HCT116 (cell line): ENCODE data around the gene SEMA3C. TPM values are rescaled to one million over a fixed set of nuclear protein-coding genes. Genes with fewer than 3 reads are reported as not detected.

Source experiments
- ATAC-seq: fragments of 200-7000 bp; cut with Tn5 transposase; 2 replicates; pipeline ENCODE4 v1.9.1; 2020; ENCODE audit warnings: mild to moderate bottlenecking, moderate library complexity
- BruUV-seq: library from RNA; stranded (reverse); fragments of 400-500 nt; replicated peaks from 2 replicates; lab custom pipeline; 2021; lab: Mats Ljungman, UMichigan
- CTCF ChIA-PET: fragments of 300-600 bp; sonication (Branson Sonifier 250); formaldehyde crosslinking; loops from one replicate; lab custom pipeline; 2021; ENCODE audit warnings: antibody characterized with exemption; lab: Charles Lee
- POLR2A ChIA-PET: fragments of 300-600, 350-600 bp; sonication (Branson Sonifier 250); formaldehyde crosslinking; loops from one replicate; lab custom pipeline; 2021; ENCODE audit warnings: antibody characterized with exemption; lab: Charles Lee
- RAD21 ChIA-PET, 2 experiments: fragments of 300-600 bp; sonication (Branson Sonifier 250); formaldehyde crosslinking; loops; one replicate each; lab custom pipeline; 2023; ENCODE audit warnings: low total read pairs in 2 of 2; ENCODE audit not compliant: uncharacterized antibody in 2 of 2, unreplicated experiment in 2 of 2, low non-redundant PET in 1 of 2; lab: Charles Lee
- DNase-seq: peaks from one replicate; pipeline ENCODE4 v3.0.0-alpha.2; 2010; ENCODE audit warnings: low read depth, low spot score
- H2AFZ ChIP-seq: fragments of 200-600 bp; shearing (Covaris generic), sonication (generic); 2 replicates; pipeline ENCODE4 v1.6.1; 2017; ENCODE audit warnings: low read depth, mixed run types, mixed read lengths, antibody characterized with exemption, low read length; ENCODE audit not compliant: poor library complexity, severe bottlenecking
- H3K27ac ChIP-seq: 2 replicates; pipeline ENCODE4 v1.5.1; 2012; ENCODE audit warnings: low read depth, low read length
- H3K27me3 ChIP-seq: fragments of 200-600 bp; sonication (generic); 2 replicates; pipeline ENCODE4 v1.6.1; 2016; ENCODE audit warnings: mixed run types, low read length, mixed read lengths; ENCODE audit not compliant: insufficient read depth
- H3K36me3 ChIP-seq, 2 experiments: fragments of 200-500 bp in 1 of 2; fragments of 200-600 bp in 1 of 2; sonication (Bioruptor generic) in 1 of 2; sonication (generic) in 1 of 2; 2 replicates each; pipeline versions ENCODE4 v1.5.1 to v1.6.1; 2014 to 2016; ENCODE audit warnings: low read length in 2 of 2, inconsistent platforms in 1 of 2, mixed read lengths in 1 of 2, mixed run types in 1 of 2; ENCODE audit not compliant: insufficient read depth in 2 of 2, control insufficient read depth in 1 of 2
- H3K4me1 ChIP-seq, 2 experiments: fragments of 200-600 bp in 1 of 2; sonication (generic) in 1 of 2; 2 replicates each; pipeline versions ENCODE4 v1.5.1 to v1.6.1; 2012 to 2017; ENCODE audit warnings: low read length in 2 of 2, inconsistent platforms in 1 of 2, mild to moderate bottlenecking in 1 of 2, mixed read lengths in 1 of 2, mixed run types in 1 of 2, moderate library complexity in 1 of 2; ENCODE audit not compliant: insufficient read depth in 2 of 2, control insufficient read depth in 1 of 2
- H3K4me2 ChIP-seq: fragments of 200-600 bp; sonication (generic); 2 replicates; pipeline ENCODE4 v1.6.1; 2017; ENCODE audit warnings: mixed run types, low read length, mixed read lengths
- H3K4me3 ChIP-seq, 2 experiments: fragments of 200-600 bp in 1 of 2; sonication (generic) in 1 of 2; replicated peaks in 1 of 2; 2 replicates each; pipeline ENCODE4 v1.5.1; 2011 to 2016; ENCODE audit warnings: low read length in 2 of 2, control low read depth in 1 of 2, low read depth in 1 of 2, mild to moderate bottlenecking in 1 of 2, mixed read lengths in 1 of 2, mixed run types in 1 of 2
- H3K79me2 ChIP-seq: fragments of 200-600 bp; sonication (generic); 2 replicates; pipeline ENCODE4 v1.6.1; 2017; ENCODE audit warnings: mild to moderate bottlenecking, mixed run types, low read length, moderate library complexity, mixed read lengths; ENCODE audit not compliant: insufficient read depth
- H3K9ac ChIP-seq: fragments of 200-600 bp; sonication (generic); 2 replicates; pipeline ENCODE4 v1.6.1; 2016; ENCODE audit warnings: low read length, mixed read lengths
- H3K9me2 ChIP-seq: fragments of 200-600 bp; sonication (generic), shearing (Covaris generic); 2 replicates; pipeline ENCODE4 v1.6.1; 2017; ENCODE audit warnings: mixed run types, mild to moderate bottlenecking, moderate library complexity; ENCODE audit not compliant: insufficient read depth
- H3K9me3 ChIP-seq, 2 experiments: fragments of 200-500 bp in 1 of 2; fragments of 200-600 bp in 1 of 2; sonication (Bioruptor generic) in 1 of 2; sonication (generic) in 1 of 2; 2 replicates each; pipeline ENCODE4 v1.6.1; 2014 to 2017; ENCODE audit warnings: low read length in 2 of 2, mixed read lengths in 2 of 2, inconsistent platforms in 1 of 2, low read depth in 1 of 2, mild to moderate bottlenecking in 1 of 2, mixed run types in 1 of 2, moderate library complexity in 1 of 2; ENCODE audit not compliant: control insufficient read depth in 1 of 2, insufficient read depth in 1 of 2
- H4K20me1 ChIP-seq: fragments of 200-600 bp; sonication (generic), shearing (Covaris generic); 2 replicates; pipeline ENCODE4 v1.6.1; 2017; ENCODE audit warnings: mixed run types, mild to moderate bottlenecking, moderate library complexity; ENCODE audit not compliant: insufficient read depth
- CBX3 ChIP-seq: IDR thresholded peaks from 2 replicates; pipeline ENCODE4 v1.6.1; 2012; ENCODE audit warnings: low read depth
- CEBPB ChIP-seq: IDR thresholded peaks from 2 replicates; pipeline ENCODE4 v1.6.1; 2012; ENCODE audit warnings: low read depth
- CTCF ChIP-seq, 3 experiments: fragments of 200-600 bp in 1 of 3; sonication (generic) in 1 of 3; IDR thresholded peaks in 2 of 3; conservative IDR thresholded peaks in 1 of 3; 2 replicates each; pipeline ENCODE4 v1.5.1; 2012 to 2017; ENCODE audit warnings: low read depth in 2 of 3, low read length in 2 of 3, antibody characterized with exemption in 1 of 3, borderline replicate concordance in 1 of 3, control low read depth in 1 of 3, mild to moderate bottlenecking in 1 of 3, mixed read lengths in 1 of 3, mixed run types in 1 of 3, moderate library complexity in 1 of 3; ENCODE audit not compliant: insufficient read depth in 1 of 3
- EZH2phosphoT487 ChIP-seq: fragments of 200-600 bp; IDR thresholded peaks from 2 replicates; pipeline ENCODE4 v1.6.1; 2018; ENCODE audit warnings: antibody characterized with exemption, borderline replicate concordance
- MAX ChIP-seq: IDR thresholded peaks from 2 replicates; pipeline ENCODE4 v1.6.1; 2012
- POLR2AphosphoS5 ChIP-seq: IDR thresholded peaks from 2 replicates; pipeline ENCODE4 v1.6.1; 2011; ENCODE audit warnings: mild to moderate bottlenecking, low read depth, low read length, moderate library complexity
- RAD21 ChIP-seq: IDR thresholded peaks from 2 replicates; pipeline ENCODE4 v1.6.1; 2012; ENCODE audit warnings: low read depth, mild to moderate bottlenecking
- REST ChIP-seq: IDR thresholded peaks from 2 replicates; pipeline ENCODE4 v1.6.1; 2012; ENCODE audit warnings: low read depth
- SIN3A ChIP-seq: IDR thresholded peaks from 2 replicates; pipeline ENCODE4 v1.6.1; 2012; ENCODE audit warnings: low read depth
- SP1 ChIP-seq: IDR thresholded peaks from 2 replicates; pipeline ENCODE4 v1.6.1; 2012; ENCODE audit warnings: low read depth
- TCF7L2 ChIP-seq: IDR thresholded peaks from 2 replicates; pipeline ENCODE4 v1.7.0; 2011; ENCODE audit warnings: borderline replicate concordance, inconsistent platforms; ENCODE audit not compliant: insufficient read depth, insufficient read length; ENCODE audit errors: extremely low read depth
- YY1 ChIP-seq: IDR thresholded peaks from 2 replicates; pipeline ENCODE4 v1.6.1; 2011; ENCODE audit warnings: low read length, low read depth, moderate library complexity, mild to moderate bottlenecking; ENCODE audit not compliant: insufficient replicate concordance; ENCODE audit errors: extremely low read depth
- ZBTB33 ChIP-seq: IDR thresholded peaks from 2 replicates; pipeline ENCODE4 v1.6.1; 2011; ENCODE audit warnings: mild to moderate bottlenecking, low read length, moderate library complexity; ENCODE audit not compliant: insufficient replicate concordance; ENCODE audit errors: extremely low read depth
- ZFX ChIP-seq: fragments of 450-650 bp; IDR thresholded peaks from 2 replicates; pipeline ENCODE4 v1.6.1; 2017
- intact Hi-C: fragments of 100-400 bp; cut with micrococcal nuclease; formaldehyde crosslinking; loops from 2 replicates; pipeline ENCODE4 v1.10.0; 2022
- total RNA-seq: library from RNA; stranded (reverse); gene quantifications from one replicate; pipeline ENCODE4 v1.2.1, GENCODE V29; 2021; ENCODE audit not compliant: unreplicated experiment

Gene SEMA3C
- total RNA-seq, 1 experiment from 2014 or later: 25.3 TPM

GRCh38 chr7:80763704-80764103 is 155.1 kb downstream of the SEMA3C start:
- ChIA-PET RAD21 (no interaction called here), POLR2A (no interaction called here), CTCF (no interaction called here)
- no peaks in the 10 kb centered on the region for H3K9me3 ChIP-seq
- H3K36me3 ChIP-seq: no peaks in the 10 kb centered on the region
- BruUV-seq: no TSS peak
- no peak overlapping the region for H3K9ac ChIP-seq
- H3K9me2 ChIP-seq: no peaks in the 10 kb centered on the region
- no peaks in the 10 kb centered on the region for H3K27me3 ChIP-seq
- no peak overlapping the region for H3K4me2 ChIP-seq
- H3K27ac ChIP-seq: no peak overlapping the region; the same call in 1 of the 2 replicates
- no peak for TF ChIP-seq SIN3A
- TF ChIP-seq ZBTB33: no peak
- no peak for TF ChIP-seq MAX
- TF ChIP-seq REST: no peak
- TF ChIP-seq TCF7L2: no peak
- no peak for TF ChIP-seq CBX3
- no peak for TF ChIP-seq POLR2AphosphoS5
- TF ChIP-seq YY1: no peak
- TF ChIP-seq EZH2phosphoT487: no peak
- no peak for TF ChIP-seq ZFX
- TF ChIP-seq CTCF (IDR thresholded peaks at IDR 0.05 in 2 of 3, conservative IDR thresholded peaks at IDR 0.05 in 1 of 3; ENCODE audit: borderline replicate concordance in 1 of 3, insufficient read depth in 1 of 3, low read depth in 2 of 3, low read length in 2 of 3): no peak
- no peak for TF ChIP-seq RAD21
- no peak for TF ChIP-seq CEBPB
- no peak for TF ChIP-seq SP1
- ATAC-seq (no peak), DNase-seq (no peak)
- intact Hi-C loops: no loop called here
- no peak overlapping the region for H3K4me3 ChIP-seq
- H3K79me2 ChIP-seq: no peaks in the 10 kb centered on the region
- no peaks in the 10 kb centered on the region for H4K20me1 ChIP-seq
- no peak overlapping the region for H2AFZ ChIP-seq
- H3K4me1 ChIP-seq: peaks cover 4 to 9% of the 10 kb centered on the region in 2 experiments; a peak in 2 of 4 replicates
